ENCODE data around the gene SNX7. TPM values are rescaled to one million over a fixed set of nuclear protein-coding genes. Genes with fewer than 3 reads are reported as not detected.
A peak's percentile ranks its signal among the peaks of the same experiment; 100 is the strongest.

SNX7 gene
- 140 TPM for total RNA-seq

GRCh38 chr1:98661544-98662355 lies at the start of gene SNX7:
TSS of gene SNX7 (plus strand) at chr1:98661721. CDS start at chr1:98661732, 11 bp downstream.
- peak; percentile 78 to 80 for DNase-seq (ENCODE audit: low spot score in 2 of 2)
- FAIRE-seq = no peak

GRCh38 chr1:98637316-98637715 lies 24.2 kb upstream of the SNX7 start:
- DNase-seq (ENCODE audit: low spot score in 2 of 2) (no peak), FAIRE-seq (no peak)

GRCh38 chr1:98638185-98638584 lies 23.3 kb upstream of the SNX7 start:
- FAIRE-seq (no peak), DNase-seq (ENCODE audit: low spot score in 2 of 2) (no peak)

GRCh38 chr1:98644510-98644909 lies 17.0 kb upstream of the SNX7 start:
- FAIRE-seq = no peak

GRCh38 chr1:98651116-98651632 lies 10.3 kb upstream of the SNX7 start:
- DNase-seq (ENCODE audit: low spot score in 2 of 2) (no peak), FAIRE-seq (no peak)

More at GRCh38 chr1:98644510-98644909, 17.0 kb upstream of the SNX7 start:
- DNase-seq (ENCODE audit: low spot score in 2 of 2) = no peak

GRCh38 chr1:98653123-98653522 lies 8.4 kb upstream of the SNX7 start:
- FAIRE-seq (no peak), DNase-seq (ENCODE audit: low spot score in 2 of 2) (no peak)

GRCh38 chr1:98659879-98660278 lies 1.6 kb upstream of the SNX7 start:
- DNase-seq (ENCODE audit: low spot score in 2 of 2) = no peak
- no peak for FAIRE-seq

GRCh38 chr1:98660940-98661543 lies 479 bp upstream of the SNX7 start:
- DNase-seq (ENCODE audit: low spot score in 2 of 2) = peak in 1 of 2 donors; percentile 38
- no peak for FAIRE-seq

- FAIRE-seq (no peak), DNase-seq (ENCODE audit: low spot score in 2 of 2) (peak in 1 of 2 donors; percentile 40)
These were observed 792 bp downstream of the SNX7 start for GRCh38 chr1:98662356-98662670.

- DNase-seq (ENCODE audit: low spot score in 2 of 2) = no peak
- no peak for FAIRE-seq
These were observed 7.2 kb downstream of the SNX7 start for GRCh38 chr1:98668733-98669132.

GRCh38 chr1:98669355-98670296 lies 8.1 kb downstream of the SNX7 start:
- DNase-seq (ENCODE audit: low spot score in 2 of 2) (no peak), FAIRE-seq (no peak)

GRCh38 chr1:98672189-98672588 lies 10.7 kb downstream of the SNX7 start:
- FAIRE-seq (no peak), DNase-seq (ENCODE audit: low spot score in 2 of 2) (no peak)

- DNase-seq (ENCODE audit: low spot score in 2 of 2) = no peak
- FAIRE-seq = no peak
These were observed 12.7 kb downstream of the SNX7 start for GRCh38 chr1:98674075-98674781.

- FAIRE-seq = no peak
- no peak for DNase-seq (ENCODE audit: low spot score in 2 of 2)
These were observed 13.8 kb downstream of the SNX7 start for GRCh38 chr1:98675282-98675681.

GRCh38 chr1:98677288-98677687 lies 15.8 kb downstream of the SNX7 start:
- FAIRE-seq (no peak), DNase-seq (ENCODE audit: low spot score in 2 of 2) (no peak)

GRCh38 chr1:98681812-98682211 lies 20.3 kb downstream of the SNX7 start:
- FAIRE-seq (no peak), DNase-seq (ENCODE audit: low spot score in 2 of 2) (no peak)

GRCh38 chr1:98688110-98688739 lies 26.7 kb downstream of the SNX7 start:
- no peak for FAIRE-seq

GRCh38 chr1:98690576-98690975 lies 29.1 kb downstream of the SNX7 start:
- no peak for DNase-seq (ENCODE audit: low spot score in 2 of 2)
- FAIRE-seq = no peak

More at GRCh38 chr1:98688110-98688739, 26.7 kb downstream of the SNX7 start:
- no peak for DNase-seq (ENCODE audit: low spot score in 2 of 2)

- no peak for DNase-seq (ENCODE audit: low spot score in 2 of 2)
- FAIRE-seq = no peak
These were observed 31.0 kb downstream of the SNX7 start for GRCh38 chr1:98692482-98692881.

- no peak for FAIRE-seq
- no peak for DNase-seq (ENCODE audit: low spot score in 2 of 2)
These were observed 31.9 kb downstream of the SNX7 start for GRCh38 chr1:98693385-98693784.
